Hematopoietic multipotent progenitor cell treated with erythropoietin and hydrocortisone succinate and interleukin-3 and kit ligand, for 15 days (in vitro differentiated cells): ENCODE data around the gene CNST.
"Not testable (repeated sequence)": the region's sequence is repeated elsewhere in the genome, so short reads cannot be mapped to it uniquely, and the experiment has no call there.

Experiments used
- DNase-seq: peaks from one replicate; pipeline ENCODE4 v3.0.0-alpha.2; 2015; ENCODE audit warnings: low spot score

Gene CNST

GRCh38 chr1:246709835-246710234 is 143.6 kb downstream of the CNST start:
- no peak for DNase-seq

GRCh38 chr1:246711548-246712003 is 145.3 kb downstream of the CNST start:
- DNase-seq = no peak

- DNase-seq = not testable (repeated sequence)
Measured at GRCh38 chr1:246712428-246712827, 146.2 kb downstream of the CNST start.
